Measurements from ENCODE around the gene ARF3.
"Not testable (repeated sequence)": the region's sequence is repeated elsewhere in the genome, so short reads cannot be mapped to it uniquely, and the experiment has no call there.

GRCh38 chr12:48909698-48910097, 47.6 kb downstream of the ARF3 start:
- TF ChIP-seq, protein P1, sequence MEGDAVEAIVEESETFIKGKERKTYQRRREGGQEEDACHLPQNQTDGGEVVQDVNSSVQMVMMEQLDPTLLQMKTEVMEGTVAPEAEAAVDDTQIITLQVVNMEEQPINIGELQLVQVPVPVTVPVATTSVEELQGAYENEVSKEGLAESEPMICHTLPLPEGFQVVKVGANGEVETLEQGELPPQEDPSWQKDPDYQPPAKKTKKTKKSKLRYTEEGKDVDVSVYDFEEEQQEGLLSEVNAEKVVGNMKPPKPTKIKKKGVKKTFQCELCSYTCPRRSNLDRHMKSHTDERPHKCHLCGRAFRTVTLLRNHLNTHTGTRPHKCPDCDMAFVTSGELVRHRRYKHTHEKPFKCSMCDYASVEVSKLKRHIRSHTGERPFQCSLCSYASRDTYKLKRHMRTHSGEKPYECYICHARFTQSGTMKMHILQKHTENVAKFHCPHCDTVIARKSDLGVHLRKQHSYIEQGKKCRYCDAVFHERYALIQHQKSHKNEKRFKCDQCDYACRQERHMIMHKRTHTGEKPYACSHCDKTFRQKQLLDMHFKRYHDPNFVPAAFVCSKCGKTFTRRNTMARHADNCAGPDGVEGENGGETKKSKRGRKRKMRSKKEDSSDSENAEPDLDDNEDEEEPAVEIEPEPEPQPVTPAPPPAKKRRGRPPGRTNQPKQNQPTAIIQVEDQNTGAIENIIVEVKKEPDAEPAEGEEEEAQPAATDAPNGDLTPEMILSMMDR (conservative IDR thresholded peaks at IDR 0.05 in 1 of 2, IDR thresholded peaks at IDR 0.05 in 1 of 2; ENCODE audit: low read depth in 1 of 2, low read length in 2 of 2): not testable (repeated sequence)
- not testable (repeated sequence) for TF ChIP-seq EZH2 (IDR thresholded peaks at IDR 0.05; ENCODE audit: low read length, missing control alignments)
